Activated naive CD8-positive, alpha-beta T cell treated with anti-CD3 and anti-CD28 coated beads for 36 hours (primary cell): ENCODE data around the gene SWT1. TPM values are rescaled to one million over a fixed set of nuclear protein-coding genes. Genes with fewer than 3 reads are reported as not detected.

Source experiments
- DNase-seq: peaks from one replicate; pipeline ENCODE4 v3.0.0; 2021
- H3K27ac Mint-ChIP-seq: one replicate; pipeline ENCODE4 v1.8.0; 2022; ENCODE audit warnings: mild to moderate bottlenecking, moderate library complexity, mixed read lengths
- H3K27me3 Mint-ChIP-seq: one replicate; pipeline ENCODE4 v1.8.0; 2022; ENCODE audit warnings: mild to moderate bottlenecking, mixed read lengths
- H3K36me3 Mint-ChIP-seq: one replicate; pipeline ENCODE4 v1.8.0; 2021; ENCODE audit warnings: mild to moderate bottlenecking, mixed read lengths
- H3K4me1 Mint-ChIP-seq: one replicate; pipeline ENCODE4 v1.8.0; 2021; ENCODE audit warnings: mixed read lengths
- H3K4me3 Mint-ChIP-seq: one replicate; pipeline ENCODE4 v1.8.0; 2022; ENCODE audit warnings: mild to moderate bottlenecking, moderate library complexity, mixed read lengths
- H3K9me3 Mint-ChIP-seq: one replicate; pipeline ENCODE4 v1.8.0; 2022; ENCODE audit warnings: mixed read lengths
- total RNA-seq, 2 experiments: library from RNA; stranded (reverse); gene quantifications; one replicate each; pipeline ENCODE4 v1.2.3, GENCODE V29; 2021

Gene SWT1, protein sequence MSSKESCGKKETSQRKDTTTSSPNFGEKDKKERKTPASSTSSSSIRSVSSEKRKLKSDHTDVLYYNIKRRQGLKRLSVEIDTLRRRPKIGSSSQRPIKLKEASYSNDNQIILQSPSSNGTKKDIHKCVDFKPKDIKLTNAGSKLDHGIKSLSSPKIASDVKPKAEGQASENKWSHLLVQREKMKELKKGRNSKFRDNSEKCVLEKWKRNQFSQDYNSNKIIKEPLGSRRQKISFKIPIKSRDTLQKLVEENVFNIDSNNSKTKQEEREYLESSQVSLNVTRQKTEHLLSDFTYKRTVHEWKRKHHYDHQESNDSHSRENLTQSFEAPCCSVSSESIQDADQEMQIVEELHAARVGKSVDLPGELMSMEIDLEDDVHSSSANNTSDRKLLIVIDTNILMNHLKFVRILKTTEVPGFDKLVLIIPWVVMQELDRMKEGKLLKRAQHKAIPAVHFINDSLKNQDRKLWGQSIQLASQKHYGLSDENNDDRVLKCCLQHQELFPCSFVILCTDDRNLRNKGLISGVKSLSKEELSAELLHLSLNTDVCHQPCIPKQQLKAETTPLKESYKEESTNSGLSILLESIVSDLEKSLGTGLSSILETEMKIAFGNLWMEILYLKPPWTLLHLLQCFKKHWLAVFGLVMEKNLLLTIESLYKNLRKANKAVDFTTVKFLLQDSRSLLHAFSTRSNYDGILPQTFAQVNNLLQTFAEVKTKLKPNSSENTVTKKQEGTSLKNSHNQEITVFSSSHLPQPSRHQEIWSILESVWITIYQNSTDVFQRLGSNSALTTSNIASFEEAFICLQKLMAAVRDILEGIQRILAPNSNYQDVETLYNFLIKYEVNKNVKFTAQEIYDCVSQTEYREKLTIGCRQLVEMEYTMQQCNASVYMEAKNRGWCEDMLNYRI
- 1 to 10 TPM; 1.4 to 1.8 TPM for total RNA-seq

DNA sequence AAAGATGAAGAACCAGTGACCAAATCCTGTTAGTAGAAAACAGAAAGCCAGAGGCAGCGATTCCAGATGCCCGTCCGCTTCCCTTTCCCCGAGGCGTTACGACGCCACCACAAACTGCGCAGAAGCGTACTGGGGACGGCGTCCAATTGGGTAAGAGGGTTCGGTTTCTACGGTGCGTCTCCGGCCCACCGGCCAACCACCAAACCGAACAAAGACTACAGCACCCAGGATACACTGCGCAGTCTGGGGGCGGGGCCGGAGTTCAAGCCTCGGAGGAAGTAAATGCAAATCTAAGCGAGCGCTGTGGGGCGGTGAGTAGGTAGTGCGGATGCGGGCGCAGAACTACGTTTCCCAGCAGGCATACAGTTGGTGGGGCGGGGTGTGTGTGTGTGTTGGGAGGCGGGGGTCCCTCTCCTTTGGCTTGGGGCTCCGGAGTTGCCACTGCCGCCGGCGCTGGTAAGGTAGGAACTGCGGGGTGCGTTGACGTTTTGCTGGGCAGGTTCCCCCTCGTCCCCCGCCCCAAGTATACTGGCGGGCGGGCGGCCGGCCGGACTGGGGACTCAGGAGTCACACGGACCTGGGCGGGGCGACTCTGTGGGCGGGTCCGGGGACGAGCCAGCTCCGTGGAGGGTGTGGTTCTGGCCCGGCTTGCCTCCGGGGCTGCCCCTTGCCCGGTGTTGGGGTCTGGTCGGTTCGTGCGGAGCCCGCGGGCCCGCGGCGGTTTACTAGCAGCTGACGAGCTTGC is at the start of gene SWT1, which contains the start of gene TRMT1L:
SWT1 (plus strand) TSS at position 314 of the 745 bp plus-strand sequence. CDS start 3,675 bp downstream, outside the sequence.
TRMT1L (minus strand) TSS at position 100 of the 745 bp plus-strand sequence. CDS start 241 bp downstream, outside the sequence.
- Mint-ChIP-seq H3K27me3 (no peaks in the 10 kb centered on the region), H3K4me1 (peaks cover 50% of the 10 kb centered on the region)
- DNase-seq, result peak; percentile 98

DNA sequence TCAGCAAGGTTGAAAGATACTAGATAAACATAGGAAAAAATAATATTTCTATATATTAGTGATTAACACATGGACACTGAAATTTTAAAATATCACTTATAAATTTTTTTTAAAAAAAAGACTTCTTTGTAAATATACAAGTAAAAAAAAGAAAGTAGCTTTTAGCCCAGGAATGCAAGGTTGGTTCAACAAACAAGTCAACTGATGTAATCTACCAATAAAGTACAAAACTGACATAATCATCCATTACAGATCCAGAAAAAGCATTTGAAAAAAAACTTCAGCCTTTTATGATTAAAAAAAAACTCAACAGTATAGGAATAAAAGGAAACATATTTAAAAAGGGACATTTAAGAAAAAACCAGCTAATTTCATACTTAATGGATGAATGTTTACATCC is 48.6 kb upstream of the SWT1 start:
- Mint-ChIP-seq H3K36me3 (peaks cover 14% of the 10 kb centered on the region), H3K27ac (no peak overlapping the region), H3K4me1 (peaks cover 2% of the 10 kb centered on the region), H3K9me3 (peaks cover 27% of the 10 kb centered on the region), H3K27me3 (no peaks in the 10 kb centered on the region), H3K4me3 (no peak overlapping the region)
- no peak for DNase-seq

More for the DNA sequence above, at the start of gene SWT1, which contains the start of gene TRMT1L:
- Mint-ChIP-seq H3K9me3 (no peaks in the 10 kb centered on the region), H3K4me3 (peak within 1 kb of the TSS; percentile 91), H3K36me3 (peaks cover 1% of the 10 kb centered on the region), H3K27ac (peak within 1 kb of the TSS; percentile 89)

DNA sequence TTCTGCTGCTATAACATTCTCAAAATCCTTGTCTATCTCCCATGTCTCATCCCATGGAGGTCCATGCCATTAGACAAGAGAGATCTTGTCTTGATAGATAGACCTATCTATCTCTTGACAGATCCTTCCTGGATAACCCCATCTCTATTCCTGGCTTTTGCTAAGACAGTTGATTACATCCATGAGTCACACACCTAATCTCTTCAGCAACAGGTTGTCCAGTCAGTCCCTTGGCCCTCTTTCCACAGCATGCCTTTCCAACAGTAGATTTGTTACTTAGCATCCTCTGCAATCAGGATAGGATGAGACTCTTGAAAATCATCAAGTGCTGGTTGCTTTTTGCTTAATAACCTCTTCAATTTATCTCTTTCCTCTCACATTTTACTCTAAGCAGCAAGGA is 46.8 kb upstream of the SWT1 start:
- Mint-ChIP-seq H3K9me3 (peaks cover 26% of the 10 kb centered on the region), H3K4me3 (no peak overlapping the region), H3K4me1 (peaks cover 2% of the 10 kb centered on the region), H3K27ac (no peak overlapping the region), H3K36me3 (peaks cover 5% of the 10 kb centered on the region), H3K27me3 (no peaks in the 10 kb centered on the region)
- no peak for DNase-seq

DNA sequence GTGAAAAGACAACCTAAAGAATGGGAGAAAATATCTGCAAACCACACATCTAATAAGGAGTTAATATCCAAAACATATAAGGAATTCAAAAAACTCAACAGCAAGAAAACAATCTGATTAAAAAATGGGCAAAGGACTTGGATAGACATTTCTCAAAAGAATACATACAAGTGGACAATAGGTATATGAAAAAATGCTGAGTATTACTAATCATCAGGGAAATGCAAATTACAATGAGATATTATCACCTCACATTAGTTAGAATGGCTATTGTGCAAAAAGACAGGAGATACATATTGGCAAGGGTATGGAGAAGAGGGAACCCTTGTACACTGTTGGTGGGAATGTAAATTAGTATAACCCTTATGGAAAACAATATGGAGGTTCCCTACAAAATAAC is 45.1 kb upstream of the SWT1 start:
- H3K9me3 Mint-ChIP-seq, result peaks cover 20% of the 10 kb centered on the region
- H3K27ac Mint-ChIP-seq, result no peak overlapping the region
- H3K4me1 Mint-ChIP-seq, result peaks cover 2% of the 10 kb centered on the region
- no peak overlapping the region for H3K4me3 Mint-ChIP-seq
- no peak for DNase-seq
- H3K36me3 Mint-ChIP-seq, result peaks cover 10% of the 10 kb centered on the region
- H3K27me3 Mint-ChIP-seq, result no peaks in the 10 kb centered on the region

DNA sequence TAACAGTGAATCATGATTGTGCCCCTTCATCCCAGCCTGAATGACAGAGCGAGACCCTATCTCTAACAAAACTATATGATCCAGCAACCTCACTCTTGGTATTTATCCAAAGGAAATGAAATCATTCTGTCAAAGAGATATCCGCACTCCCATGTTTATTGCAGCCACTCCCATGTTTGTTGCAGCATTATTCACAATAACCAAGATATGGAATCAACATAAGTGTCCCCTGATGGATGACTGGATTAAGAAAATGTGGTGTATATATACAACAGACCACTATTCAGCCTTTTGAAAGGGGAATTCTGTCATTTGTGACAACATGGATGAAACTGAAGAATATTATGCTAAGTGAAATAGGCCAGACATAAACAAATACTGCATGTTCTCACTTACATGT is 44.6 kb upstream of the SWT1 start:
- Mint-ChIP-seq H3K9me3 (peaks cover 20% of the 10 kb centered on the region), H3K36me3 (peaks cover 13% of the 10 kb centered on the region), H3K4me3 (no peak overlapping the region), H3K27me3 (no peaks in the 10 kb centered on the region), H3K27ac (no peak overlapping the region), H3K4me1 (peaks cover 2% of the 10 kb centered on the region)
- no peak for DNase-seq

DNA sequence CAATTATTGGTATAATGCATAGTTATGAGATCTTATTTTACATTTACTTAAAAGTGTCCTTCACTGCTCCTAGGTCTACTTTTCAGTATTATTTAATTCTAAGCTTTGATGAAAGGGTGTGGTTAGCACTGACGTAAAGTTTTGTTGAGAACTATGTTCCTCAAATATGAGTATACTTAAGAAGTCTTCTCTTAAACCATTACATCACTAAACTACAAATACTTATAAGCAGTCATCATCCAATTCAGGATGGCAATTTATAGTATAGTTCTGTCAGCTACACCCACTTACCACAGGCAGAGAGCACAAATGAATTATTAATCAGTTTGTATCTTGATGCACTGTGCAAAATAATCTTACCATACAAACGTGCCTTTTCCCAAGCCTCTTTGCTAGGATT is 27.3 kb upstream of the SWT1 start:
- no peaks in the 10 kb centered on the region for H3K27me3 Mint-ChIP-seq
- no peak for DNase-seq
- H3K4me1 Mint-ChIP-seq, result no peaks in the 10 kb centered on the region
- peaks cover 8% of the 10 kb centered on the region for H3K9me3 Mint-ChIP-seq
- peaks cover 25% of the 10 kb centered on the region for H3K36me3 Mint-ChIP-seq
- H3K4me3 Mint-ChIP-seq, result no peak overlapping the region
- no peak overlapping the region for H3K27ac Mint-ChIP-seq

DNA sequence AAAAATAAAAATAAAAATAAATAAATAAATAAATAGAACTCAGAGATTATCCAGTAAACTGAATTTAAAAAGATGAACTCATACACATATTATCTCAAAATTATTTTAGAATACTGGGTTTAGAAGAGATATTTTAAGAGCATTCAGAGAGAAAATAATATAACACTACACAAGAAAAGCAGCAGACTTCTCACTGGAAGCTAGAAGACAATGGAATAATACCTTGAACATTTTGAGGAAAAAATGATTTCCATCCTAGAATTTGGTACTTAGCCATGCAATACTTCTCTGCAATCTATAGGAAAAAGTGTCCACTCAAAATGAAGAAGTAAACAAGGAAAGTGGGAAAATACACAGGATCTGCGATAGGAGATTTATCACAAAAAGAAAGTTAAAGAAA is 24.4 kb upstream of the SWT1 start:
- peaks cover 8% of the 10 kb centered on the region for H3K9me3 Mint-ChIP-seq
- peaks cover 1% of the 10 kb centered on the region for H3K4me1 Mint-ChIP-seq
- no peak for DNase-seq
- H3K4me3 Mint-ChIP-seq, result no peak overlapping the region
- H3K36me3 Mint-ChIP-seq, result peaks cover 28% of the 10 kb centered on the region
- H3K27ac Mint-ChIP-seq, result no peak overlapping the region
- H3K27me3 Mint-ChIP-seq, result no peaks in the 10 kb centered on the region

DNA sequence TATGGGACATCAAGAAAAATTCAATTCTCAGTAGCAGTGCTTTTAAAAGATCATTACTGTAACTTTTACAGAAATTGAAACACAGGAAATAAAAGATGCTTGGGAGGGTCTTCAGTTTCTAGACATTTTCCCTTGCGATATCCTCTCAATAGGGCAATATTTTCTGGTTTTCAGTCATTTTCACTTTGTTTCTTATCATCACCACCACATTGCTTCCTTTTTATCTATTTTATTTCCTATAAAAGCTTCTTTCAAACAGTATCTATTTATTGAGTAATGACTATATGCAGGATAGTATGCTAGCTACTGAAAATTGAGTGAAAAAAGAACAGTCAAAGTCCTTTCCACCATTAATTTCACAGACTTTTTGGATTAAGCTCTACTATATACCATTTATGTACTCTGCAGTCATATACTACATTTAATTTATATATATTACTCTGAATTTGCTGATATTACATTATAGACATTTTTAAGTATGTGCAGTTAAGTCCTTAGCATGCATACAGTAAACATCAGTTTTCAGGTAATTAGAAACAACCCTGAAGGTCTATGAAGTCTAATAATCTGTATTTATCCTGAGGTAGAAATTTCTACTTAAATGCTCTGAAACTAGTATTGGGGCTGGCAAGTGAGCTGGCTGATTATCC is 18.9 kb upstream of the SWT1 start:
- Mint-ChIP-seq H3K27me3 (no peaks in the 10 kb centered on the region), H3K9me3 (peaks cover 3% of the 10 kb centered on the region), H3K36me3 (peaks cover 22% of the 10 kb centered on the region), H3K4me3 (no peak overlapping the region), H3K4me1 (peaks cover 6% of the 10 kb centered on the region), H3K27ac (no peak overlapping the region)
- no peak for DNase-seq

DNA sequence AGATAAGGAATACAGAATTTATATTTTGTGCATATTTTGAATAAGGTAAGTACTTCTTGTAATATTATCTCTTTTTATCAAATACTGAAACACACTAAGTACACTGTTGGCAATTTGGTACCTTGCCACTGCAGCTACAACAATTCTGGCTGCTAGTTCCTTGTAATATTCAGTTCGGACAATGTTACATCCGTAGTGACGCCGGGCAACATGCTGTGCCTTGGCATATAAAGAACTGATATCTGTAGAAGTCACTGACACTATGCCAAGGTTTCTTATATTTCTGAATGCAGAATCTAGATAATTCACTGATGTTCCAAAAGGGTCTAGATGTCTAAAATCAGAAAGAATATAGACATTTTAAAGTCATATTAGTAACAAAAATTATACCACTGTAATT is 17.7 kb upstream of the SWT1 start:
- Mint-ChIP-seq H3K4me3 (no peak overlapping the region), H3K27ac (no peak overlapping the region), H3K4me1 (peaks cover 8% of the 10 kb centered on the region), H3K27me3 (no peaks in the 10 kb centered on the region), H3K9me3 (no peaks in the 10 kb centered on the region), H3K36me3 (peaks cover 17% of the 10 kb centered on the region)
- DNase-seq, result no peak

DNA sequence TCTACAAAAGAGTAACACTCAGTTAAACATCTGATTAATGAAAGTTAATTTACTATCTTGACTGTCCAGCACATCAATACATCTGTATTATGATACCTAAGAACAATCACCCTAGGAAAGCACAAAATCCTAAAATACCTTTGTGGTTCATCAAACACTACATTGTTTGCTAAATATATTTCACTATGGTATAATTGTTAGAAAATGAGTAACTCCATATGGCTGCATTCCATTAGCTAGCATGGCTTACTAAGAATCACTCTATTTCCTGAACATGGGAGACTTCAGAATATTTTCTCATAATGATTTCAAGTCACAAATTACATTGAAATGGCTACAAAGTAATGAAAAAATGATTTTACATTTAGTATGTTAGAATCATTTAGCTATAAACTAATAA is 12.7 kb upstream of the SWT1 start:
- no peak for DNase-seq
- H3K9me3 Mint-ChIP-seq, result no peaks in the 10 kb centered on the region
- no peak overlapping the region for H3K27ac Mint-ChIP-seq
- H3K36me3 Mint-ChIP-seq, result peaks cover 26% of the 10 kb centered on the region
- no peak overlapping the region for H3K4me3 Mint-ChIP-seq
- no peaks in the 10 kb centered on the region for H3K27me3 Mint-ChIP-seq
- H3K4me1 Mint-ChIP-seq, result peaks cover 1% of the 10 kb centered on the region

DNA sequence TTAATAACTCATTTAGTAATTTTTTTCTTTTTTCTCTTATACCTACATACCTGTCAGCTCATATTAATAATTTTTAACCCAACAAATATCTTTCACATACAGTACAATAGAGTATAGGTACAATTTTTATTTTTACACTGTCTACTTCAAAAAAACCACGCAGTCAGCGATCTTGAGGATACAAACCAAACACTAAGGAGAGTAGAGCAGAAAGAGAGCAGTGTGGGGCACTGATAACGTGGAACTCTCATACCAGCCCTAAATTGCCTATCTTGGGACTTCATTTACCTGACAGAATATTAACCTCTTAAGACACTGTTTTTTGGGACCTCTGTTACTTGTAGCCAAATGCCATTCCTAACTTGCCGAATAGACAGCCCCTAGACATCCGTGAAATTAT is 5.8 kb upstream of the SWT1 start:
- Mint-ChIP-seq H3K4me3 (no peak overlapping the region), H3K27ac (no peak overlapping the region), H3K9me3 (no peaks in the 10 kb centered on the region), H3K36me3 (peaks cover 19% of the 10 kb centered on the region), H3K4me1 (peaks cover 31% of the 10 kb centered on the region), H3K27me3 (no peaks in the 10 kb centered on the region)
- DNase-seq, result no peak

DNA sequence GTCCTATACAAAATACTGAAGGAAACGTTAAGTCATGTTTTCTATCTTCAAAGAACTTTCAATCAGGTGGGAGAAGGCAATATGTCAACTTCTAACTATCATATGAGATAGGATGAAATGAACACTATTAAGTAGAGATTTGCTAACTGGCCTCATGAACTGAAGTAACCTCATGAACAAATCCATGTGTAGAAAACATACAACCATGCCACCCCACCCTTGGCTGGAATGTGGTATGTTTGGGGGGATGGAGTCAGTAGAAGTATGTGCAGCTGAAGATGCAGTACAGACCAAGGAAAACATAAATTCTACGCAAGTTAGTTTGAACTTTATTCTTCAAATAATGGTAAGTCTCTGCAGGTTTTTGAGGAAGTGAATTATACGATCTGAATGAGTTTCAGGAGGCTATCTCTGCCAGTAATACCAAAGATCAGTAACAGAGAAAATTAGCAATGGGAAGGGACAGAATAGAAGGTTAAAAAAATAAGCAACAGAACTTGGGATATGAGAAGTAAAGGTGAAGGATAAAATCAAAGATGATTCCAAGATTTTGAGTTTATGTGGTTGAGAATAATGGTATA is 4.7 kb upstream of the SWT1 start:
- Mint-ChIP-seq H3K27me3 (no peaks in the 10 kb centered on the region), H3K9me3 (no peaks in the 10 kb centered on the region), H3K27ac (no peak overlapping the region), H3K4me1 (peaks cover 31% of the 10 kb centered on the region), H3K36me3 (peaks cover 19% of the 10 kb centered on the region), H3K4me3 (no peak overlapping the region)
- no peak for DNase-seq

DNA sequence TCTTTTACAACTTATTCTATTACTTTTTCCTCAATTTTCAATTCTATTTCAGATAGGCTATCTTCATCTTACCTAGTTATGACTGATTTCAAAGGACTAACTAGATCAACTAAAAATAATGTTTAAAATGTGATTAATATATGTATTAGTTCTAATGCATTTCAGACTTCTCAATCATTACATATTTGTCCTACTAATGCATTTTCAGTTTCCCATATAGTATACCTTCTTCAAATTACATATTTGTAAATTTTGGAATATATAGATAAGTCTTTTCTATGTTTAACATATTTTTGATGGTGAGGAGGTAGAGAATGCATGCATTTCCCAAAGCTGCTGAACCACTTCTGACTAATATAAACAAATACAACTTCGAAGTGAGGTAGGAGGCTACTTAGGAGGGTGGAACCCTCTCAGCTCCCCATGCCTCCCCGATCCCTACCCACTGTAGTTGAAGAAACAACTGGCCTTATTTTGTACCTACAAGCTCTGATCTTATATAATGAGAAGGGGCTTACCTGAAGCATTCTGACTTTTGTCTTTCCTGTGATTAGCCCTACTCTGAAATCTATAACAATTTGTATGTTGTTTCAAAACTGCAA is 2.0 kb upstream of the SWT1 start:
- H3K9me3 Mint-ChIP-seq, result no peaks in the 10 kb centered on the region
- no peaks in the 10 kb centered on the region for H3K27me3 Mint-ChIP-seq
- peaks cover 52% of the 10 kb centered on the region for H3K4me1 Mint-ChIP-seq
- peak overlapping the region; percentile 89 for H3K27ac Mint-ChIP-seq
- peak overlapping the region; percentile 91 for H3K4me3 Mint-ChIP-seq
- DNase-seq, result no peak
- H3K36me3 Mint-ChIP-seq, result peaks cover 8% of the 10 kb centered on the region
